GM12878 (cell line): ENCODE data around the gene MAD1L1. TPM values are rescaled to one million over a fixed set of nuclear protein-coding genes. Genes with fewer than 3 reads are reported as not detected.

Experiments
- ATAC-seq: fragments of 200-7000 bp; cut with Tn5 transposase; 3 replicates; pipeline ENCODE4 v1.9.1; 2020; ENCODE audit warnings: mild to moderate bottlenecking, moderate library complexity
- BruUV-seq: library from RNA; stranded (reverse); fragments of 400-500 nt; replicated peaks from 2 replicates; lab custom pipeline; 2021; lab: Mats Ljungman, UMichigan
- CTCF ChIA-PET: fragments of 300-600 bp; sonication (Branson Sonifier 250); formaldehyde crosslinking; extraction: SDS; loops from one replicate; lab custom pipeline; 2021; ENCODE audit warnings: inconsistent platforms; lab: Yijun Ruan, JAX
- POLR2A ChIA-PET: fragments of 350-600 bp; formaldehyde crosslinking; extraction: SDS; loops from one replicate; lab custom pipeline; 2021; ENCODE audit warnings: inconsistent platforms; lab: Charles Lee
- RAD21 ChIA-PET: fragments of 300-600 bp; sonication (Branson Sonifier 250); formaldehyde crosslinking; loops from one replicate; lab custom pipeline; 2023; ENCODE audit warnings: antibody characterized with exemption; ENCODE audit not compliant: unreplicated experiment; lab: Charles Lee
- SMC1A ChIA-PET: fragments of 300-600 bp; sonication (Branson Sonifier 250); formaldehyde crosslinking; loops from one replicate; lab custom pipeline; 2023; ENCODE audit not compliant: unreplicated experiment, uncharacterized antibody; lab: Charles Lee
- DNase-seq: peaks from one replicate; pipeline ENCODE4 v3.0.0-alpha.2; 2011; ENCODE audit warnings: low read depth, low spot score
- FAIRE-seq: peaks from 3 replicates; lab custom pipeline; 2011; peaks lifted over from hg19 to GRCh38; lab: Jason Lieb, UNC
- H2AFZ ChIP-seq: 2 replicates; pipeline ENCODE4 v1.6.0; 2011; ENCODE audit warnings: low read depth, low read length, control low read depth; ENCODE audit not compliant: control insufficient read depth
- H3K27ac ChIP-seq: 2 replicates; pipeline ENCODE4 v1.5.1; 2011; ENCODE audit warnings: control low read depth; ENCODE audit not compliant: control insufficient read depth, insufficient read depth
- H3K27me3 ChIP-seq, 2 experiments: replicated peaks in 1 of 2; 2 replicates each; pipeline versions ENCODE4 v1.6.0 to v1.6.1; 2011; ENCODE audit warnings: low read length in 1 of 2; ENCODE audit not compliant: control insufficient read depth in 2 of 2, insufficient read depth in 2 of 2
- H3K36me3 ChIP-seq, 2 experiments: 2 replicates each; pipeline ENCODE4 v1.5.1; 2011; ENCODE audit warnings: low read length in 1 of 2; ENCODE audit not compliant: control insufficient read depth in 2 of 2, insufficient read depth in 2 of 2
- H3K4me1 ChIP-seq: 2 replicates; pipeline ENCODE4 v1.6.1; 2011; ENCODE audit warnings: mild to moderate bottlenecking, low read length, moderate library complexity, mixed read lengths; ENCODE audit not compliant: control insufficient read depth, insufficient read depth
- H3K4me2 ChIP-seq: 2 replicates; pipeline ENCODE4 v1.6.0; 2011; ENCODE audit warnings: control low read depth; ENCODE audit not compliant: control insufficient read depth, insufficient read depth
- H3K4me3 ChIP-seq: fragments of 200-600 bp; sonication (generic); 2 replicates; pipeline ENCODE4 v1.5.1; 2016
- H3K79me2 ChIP-seq: 2 replicates; pipeline ENCODE4 v1.6.0; 2011; ENCODE audit warnings: low read length; ENCODE audit not compliant: control insufficient read depth, insufficient read depth
- H3K9ac ChIP-seq: 2 replicates; pipeline ENCODE4 v1.8.0; 2011; ENCODE audit warnings: low read length, control low read depth, mixed read lengths; ENCODE audit not compliant: control insufficient read depth, insufficient read depth
- H3K9me3 ChIP-seq: replicated peaks from 3 replicates; pipeline ENCODE4 v1.5.1; 2011; ENCODE audit warnings: mild to moderate bottlenecking, low read length; ENCODE audit not compliant: control insufficient read depth, insufficient read depth
- H4K20me1 ChIP-seq: 2 replicates; pipeline ENCODE4 v1.6.0; 2011; ENCODE audit not compliant: control insufficient read depth, insufficient read depth
- BRCA1 ChIP-seq: IDR thresholded peaks from 2 replicates; pipeline ENCODE4 v1.6.1; 2011; ENCODE audit warnings: low read depth, low read length, improper control_type of control experiment
- CEBPB ChIP-seq, 2 experiments: fragments of 150-350 bp in 1 of 2; IDR thresholded peaks; 2 replicates each; pipeline ENCODE4 v1.6.1; 2012 to 2014; ENCODE audit warnings: low read depth in 2 of 2, low read length in 2 of 2, borderline replicate concordance in 1 of 2, inconsistent platforms in 1 of 2
- CHD1 ChIP-seq: IDR thresholded peaks from 2 replicates; pipeline ENCODE4 v1.6.1; 2012; ENCODE audit warnings: low read depth, low read length, improper control_type of control experiment
- MTA3 ChIP-seq: IDR thresholded peaks from 2 replicates; pipeline ENCODE4 v1.6.1; 2012; ENCODE audit warnings: low read length, inconsistent platforms, borderline replicate concordance
- NFXL1 ChIP-seq: fragments of 450-650 bp; IDR thresholded peaks from 2 replicates; pipeline ENCODE4 v1.6.1; 2017; ENCODE audit warnings: antibody characterized with exemption, mild to moderate bottlenecking, borderline replicate concordance
- NR2C1 ChIP-seq: fragments of 450-650 bp; IDR thresholded peaks from 2 replicates; pipeline ENCODE4 v1.6.1; 2017; ENCODE audit warnings: antibody characterized with exemption, mild to moderate bottlenecking, moderate library complexity
- SMAD5 ChIP-seq: IDR thresholded peaks from 2 replicates; pipeline ENCODE4 v1.6.1; 2016; ENCODE audit warnings: antibody characterized with exemption, low read depth
- YBX1 ChIP-seq: fragments of 450-650 bp; IDR thresholded peaks from 2 replicates; pipeline ENCODE4 v1.6.1; 2016; ENCODE audit warnings: antibody characterized with exemption
- ZBTB11 ChIP-seq: fragments of 450-650 bp; formaldehyde crosslinking; IDR thresholded peaks from 2 replicates; pipeline ENCODE4 v1.5.0; 2022; ENCODE audit warnings: mild to moderate bottlenecking, missing genetic modification characterization
- WGBS: methylation state at CpG from one replicate; pipeline ENCODE4 v1.1.6; 2016; ENCODE audit warnings: low lambda C conversion rate; ENCODE audit not compliant: insufficient replicate concordance, insufficient coverage; ENCODE audit errors: missing lambda C conversion rate; 5-methylcytosine and 5-hydroxymethylcytosine counted together
- in situ Hi-C: fragments of 300-500 bp; cut with MboI; formaldehyde crosslinking; loops from 9 replicates; pipeline ENCODE4 v1.14.3; 2018; ENCODE audit warnings: mixed read lengths
- intact Hi-C: fragments of 100-400 bp; cut with micrococcal nuclease; formaldehyde crosslinking; loops from one replicate; pipeline ENCODE4 v1.14.2; 2022; ENCODE audit not compliant: unreplicated experiment
- polyA plus RNA-seq, 11 experiments: library from polyadenylated mRNA; depleted of rRNA in 4 of 11; unstranded in 6 of 11; stranded (reverse) in 5 of 11; fragments of >200 nt; fragmentation: Nextera tagmentation in 4 of 11; fragmentation: Illumina TruSeq in 1 of 11; extraction: Ambion mirVana in 4 of 11; extraction: Trizol in 1 of 11; gene quantifications; 1 replicate in 1 of 11; 2 replicates in 10 of 11; pipeline versions ENCODE4 v1.2.1 to v1.2.3, GENCODE V29; 2011 to 2016; ENCODE audit warnings: inconsistent platforms in 2 of 11, missing spikeins in 2 of 11, low read depth in 1 of 11
- total RNA-seq, 4 experiments: library from RNA; depleted of rRNA in 3 of 4; stranded (reverse); fragments of >200 nt in 3 of 4; fragmentation: Illumina TruSeq in 1 of 4; extraction: Trizol in 1 of 4; gene quantifications; 2 replicates each; pipeline versions ENCODE4 v1.2.1 to v1.2.3, GENCODE V29; 2013 to 2021

Gene MAD1L1
- total and polyA plus RNA-seq, 10 of the 15 experiments (the other 5 are each of a cell fraction or from before 2014, with no cell fraction given) = 2.2 to 76.8 (median 38.3) TPM

- ChIA-PET POLR2A (interaction anchor here (0.5 to 0.6 kb wide), 2 partner anchors 154 to 373 kb away, joined by 4 read pairs; no protein-coding TSS in a partner anchor), RAD21 (interaction anchor here (1.5 to 2.9 kb wide), 2 partner anchors 16 to 94 kb away, joined by 4 to 14 read pairs; no protein-coding TSS in a partner anchor), CTCF (interaction anchor here (1.1 to 3.2 kb wide), 8 partner anchors 7 to 154 kb away, joined by 3 to 27 read pairs (median 8); no protein-coding TSS in a partner anchor), SMC1A (interaction anchor here (1.5 kb wide), 1 partner anchor 12 kb away, joined by 5 read pairs; no protein-coding TSS in a partner anchor)
- no peaks in the 10 kb centered on the region for H3K4me1 ChIP-seq
- FAIRE-seq (no peak), DNase-seq (no peak), ATAC-seq (no peak)
- H3K36me3 ChIP-seq = peaks cover 8 to 20% of the 10 kb centered on the region in 2 experiments
- H3K79me2 ChIP-seq = no peaks in the 10 kb centered on the region
- H3K9me3 ChIP-seq = peaks cover 6% of the 10 kb centered on the region; the same call in 2 of the 3 replicates
- no peaks in the 10 kb centered on the region for H3K27me3 ChIP-seq
- no peak overlapping the region for H3K4me2 ChIP-seq
- H2AFZ ChIP-seq = no peak overlapping the region
- in situ Hi-C loops (no loop called here), intact Hi-C loops (loop anchor here (2.0 kb wide), 1 partner anchor 93 kb away; no protein-coding TSS in a partner anchor)
- no peaks in the 10 kb centered on the region for H4K20me1 ChIP-seq
- H3K4me3 ChIP-seq = no peak overlapping the region
- no peak for TF ChIP-seq BRCA1
- 91% methylated on average over 16 of the region's 19 CpGs for WGBS
- no peak overlapping the region for H3K27ac ChIP-seq
- BruUV-seq = no TSS peak
- H3K9ac ChIP-seq = no peak overlapping the region
These were observed 39.0 kb downstream of the MAD1L1 start for GRCh38 chr7:2193575-2194305.

GRCh38 chr7:2192831-2193534 lies 39.8 kb downstream of the MAD1L1 start:
- Histone ChIP-seq H2AFZ (no peak overlapping the region), H3K4me3 (no peak overlapping the region), H3K27me3 (no peaks in the 10 kb centered on the region), H3K4me1 (no peaks in the 10 kb centered on the region), H3K9me3 (peaks cover 6% of the 10 kb centered on the region; the same call in 2 of the 3 replicates), H4K20me1 (no peaks in the 10 kb centered on the region), H3K9ac (no peak overlapping the region), H3K79me2 (no peaks in the 10 kb centered on the region), H3K36me3 (peaks cover 9 to 16% of the 10 kb centered on the region in 2 experiments), H3K4me2 (no peak overlapping the region), H3K27ac (no peak overlapping the region)
- POLR2A ChIA-PET = interaction anchor here (0.6 kb wide), 1 partner anchor 374 kb away, joined by 4 read pairs; no protein-coding TSS in a partner anchor
- in situ Hi-C loops (no loop called here), intact Hi-C loops (no loop called here)
- no TSS peak for BruUV-seq
- RAD21 ChIA-PET = no interaction called here
- WGBS = 87% methylated on average over 18 of the region's 18 CpGs
- ATAC-seq = no peak
- SMC1A ChIA-PET = no interaction called here
- CTCF ChIA-PET = interaction anchor here (0.9 to 1.1 kb wide), 2 partner anchors 93 to 154 kb away, joined by 3 read pairs; no protein-coding TSS in a partner anchor
- no peak for DNase-seq
- FAIRE-seq = no peak
- no peak for TF ChIP-seq NR2C1
- TF ChIP-seq NFXL1 = no peak
- TF ChIP-seq CEBPB (IDR thresholded peaks at IDR 0.05; ENCODE audit: borderline replicate concordance in 1 of 2, low read depth in 2 of 2, low read length in 2 of 2) = no peak
- TF ChIP-seq CHD1 = no peak
- TF ChIP-seq SMAD5 = no peak
- TF ChIP-seq YBX1 = no peak
- TF ChIP-seq ZBTB11 (CRISPR knock-in tag) = no peak
- no peak for TF ChIP-seq MTA3
